ENCODE data around the gene ZNF816.

DNA sequence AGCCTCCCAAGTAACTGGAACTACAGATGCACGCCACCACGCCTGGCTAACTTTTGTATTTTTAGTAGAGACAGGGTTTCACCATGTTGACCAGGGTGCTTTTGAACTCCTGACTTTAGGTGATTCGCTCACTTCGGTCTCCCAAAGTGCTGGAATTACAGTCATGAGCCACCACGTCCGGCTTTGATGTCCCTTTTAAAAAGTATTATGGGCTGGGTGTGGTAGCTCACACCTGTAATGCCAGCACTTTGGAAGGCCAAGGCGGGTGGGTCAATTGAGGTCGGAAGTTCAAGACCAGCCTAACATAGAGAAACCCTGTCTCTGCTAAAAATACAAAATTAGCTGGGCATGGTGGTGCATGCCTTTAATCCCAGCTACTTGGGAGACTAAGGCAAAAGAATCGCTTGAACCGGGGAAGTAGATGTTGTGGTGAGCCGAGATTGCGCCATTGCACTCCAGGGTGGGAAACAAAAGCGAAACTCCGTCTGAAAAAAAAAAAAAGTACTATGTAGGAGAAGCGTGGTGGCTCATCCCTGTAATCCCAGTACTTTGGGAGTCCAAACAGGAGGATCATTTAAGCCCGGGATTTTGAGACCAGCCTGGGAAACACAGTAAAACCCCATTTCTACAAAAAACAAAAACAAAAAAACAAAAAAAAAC is 28.2 kb upstream of the ZNF816 start:
- TF ChIP-seq RAD21 (IDR thresholded peaks at IDR 0.05; ENCODE audit: low read depth) (no peak), EP300 (IDR thresholded peaks at IDR 0.05; ENCODE audit: borderline replicate concordance) (no peak), ZBTB7A (IDR thresholded peaks at IDR 0.05; ENCODE audit: low read depth) (no peak), CREB1 (IDR thresholded peaks at IDR 0.05; ENCODE audit: low read depth) (no peak), CEBPB (IDR thresholded peaks at IDR 0.05) (no peak), TAF1 (IDR thresholded peaks at IDR 0.05; ENCODE audit: low read depth) (no peak), EGR1 (IDR thresholded peaks at IDR 0.05) (no peak), FOXM1 (IDR thresholded peaks at IDR 0.05; ENCODE audit: borderline replicate concordance, low read depth) (no peak), MAX (IDR thresholded peaks at IDR 0.05) (no peak), YY1 (IDR thresholded peaks at IDR 0.05; ENCODE audit: low read depth) (no peak), NFIC (IDR thresholded peaks at IDR 0.05) (no peak), TEAD4 (IDR thresholded peaks at IDR 0.05) (no peak), USF1 (IDR thresholded peaks at IDR 0.05) (no peak)
- TF ChIP-seq, protein P1, sequence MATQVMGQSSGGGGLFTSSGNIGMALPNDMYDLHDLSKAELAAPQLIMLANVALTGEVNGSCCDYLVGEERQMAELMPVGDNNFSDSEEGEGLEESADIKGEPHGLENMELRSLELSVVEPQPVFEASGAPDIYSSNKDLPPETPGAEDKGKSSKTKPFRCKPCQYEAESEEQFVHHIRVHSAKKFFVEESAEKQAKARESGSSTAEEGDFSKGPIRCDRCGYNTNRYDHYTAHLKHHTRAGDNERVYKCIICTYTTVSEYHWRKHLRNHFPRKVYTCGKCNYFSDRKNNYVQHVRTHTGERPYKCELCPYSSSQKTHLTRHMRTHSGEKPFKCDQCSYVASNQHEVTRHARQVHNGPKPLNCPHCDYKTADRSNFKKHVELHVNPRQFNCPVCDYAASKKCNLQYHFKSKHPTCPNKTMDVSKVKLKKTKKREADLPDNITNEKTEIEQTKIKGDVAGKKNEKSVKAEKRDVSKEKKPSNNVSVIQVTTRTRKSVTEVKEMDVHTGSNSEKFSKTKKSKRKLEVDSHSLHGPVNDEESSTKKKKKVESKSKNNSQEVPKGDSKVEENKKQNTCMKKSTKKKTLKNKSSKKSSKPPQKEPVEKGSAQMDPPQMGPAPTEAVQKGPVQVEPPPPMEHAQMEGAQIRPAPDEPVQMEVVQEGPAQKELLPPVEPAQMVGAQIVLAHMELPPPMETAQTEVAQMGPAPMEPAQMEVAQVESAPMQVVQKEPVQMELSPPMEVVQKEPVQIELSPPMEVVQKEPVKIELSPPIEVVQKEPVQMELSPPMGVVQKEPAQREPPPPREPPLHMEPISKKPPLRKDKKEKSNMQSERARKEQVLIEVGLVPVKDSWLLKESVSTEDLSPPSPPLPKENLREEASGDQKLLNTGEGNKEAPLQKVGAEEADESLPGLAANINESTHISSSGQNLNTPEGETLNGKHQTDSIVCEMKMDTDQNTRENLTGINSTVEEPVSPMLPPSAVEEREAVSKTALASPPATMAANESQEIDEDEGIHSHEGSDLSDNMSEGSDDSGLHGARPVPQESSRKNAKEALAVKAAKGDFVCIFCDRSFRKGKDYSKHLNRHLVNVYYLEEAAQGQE (IDR thresholded peaks at IDR 0.05; ENCODE audit: low read depth), result no peak
